ENCODE data around the gene INKA1.

INKA1 gene

DNA sequence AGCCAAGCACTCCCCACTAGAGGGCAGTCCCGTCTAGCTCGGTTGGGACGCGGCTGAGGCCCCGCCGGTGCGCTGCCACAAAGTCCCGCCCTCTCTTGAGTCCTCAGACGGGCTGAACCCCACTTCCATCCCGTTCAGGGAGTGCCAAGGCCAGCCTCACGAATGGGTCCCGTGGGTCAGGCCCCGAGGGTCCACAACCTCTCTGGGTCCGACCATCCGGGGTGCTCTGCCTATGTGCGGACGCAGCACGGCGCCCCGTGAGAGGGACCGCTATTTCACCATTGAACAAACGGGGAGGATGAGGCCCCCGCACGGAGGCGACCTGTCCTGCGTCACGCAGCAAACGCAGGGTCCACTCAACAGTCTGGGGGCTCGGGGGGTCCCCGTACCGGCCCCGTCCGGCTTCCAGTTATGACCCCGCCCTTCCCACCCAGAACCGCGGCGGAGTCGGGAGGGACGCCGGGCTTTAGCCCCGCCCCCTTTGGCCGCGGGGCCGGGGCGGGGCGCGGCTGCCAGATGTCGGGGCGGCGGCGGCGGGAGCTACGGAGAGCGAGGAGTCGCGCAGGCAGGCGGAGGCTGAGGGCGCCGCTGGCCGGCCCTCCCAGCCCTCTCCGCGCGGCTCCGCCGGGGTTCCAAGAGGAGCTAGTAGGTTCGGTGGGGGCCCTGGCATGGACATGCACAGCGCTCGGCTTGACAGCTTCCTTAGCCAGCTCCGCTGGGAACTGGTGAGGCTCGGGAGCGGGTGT lies at the start of gene INKA1:
Gene INKA1, plus strand, starts transcription at position 543 of the 746 bp plus-strand sequence. Its CDS starts 132 bp downstream, at position 675.
- H3K27me3 ChIP-seq (ENCODE audit: control insufficient read depth, insufficient read depth, low read length), result peaks cover 48% of the 10 kb centered on the region
- no peaks in the 10 kb centered on the region for H3K36me3 ChIP-seq (ENCODE audit: control insufficient read depth, insufficient read depth, low read length)
- peak within 1 kb of the TSS; percentile 54 for H3K9ac ChIP-seq (ENCODE audit: low read length)
- no peaks in the 10 kb centered on the region for H3K9me3 ChIP-seq (ENCODE audit: control insufficient read depth, insufficient read depth, low read depth, low read length)
- H3K27ac ChIP-seq (ENCODE audit: low read depth, low read length), result no peak within 1 kb of the TSS
- H3K4me3 ChIP-seq (ENCODE audit: low read depth, low read length), result peak within 1 kb of the TSS; percentile 95
- H3K4me1 ChIP-seq (ENCODE audit: control insufficient read depth, insufficient read depth, low read length), result peaks cover 29% of the 10 kb centered on the region

DNA sequence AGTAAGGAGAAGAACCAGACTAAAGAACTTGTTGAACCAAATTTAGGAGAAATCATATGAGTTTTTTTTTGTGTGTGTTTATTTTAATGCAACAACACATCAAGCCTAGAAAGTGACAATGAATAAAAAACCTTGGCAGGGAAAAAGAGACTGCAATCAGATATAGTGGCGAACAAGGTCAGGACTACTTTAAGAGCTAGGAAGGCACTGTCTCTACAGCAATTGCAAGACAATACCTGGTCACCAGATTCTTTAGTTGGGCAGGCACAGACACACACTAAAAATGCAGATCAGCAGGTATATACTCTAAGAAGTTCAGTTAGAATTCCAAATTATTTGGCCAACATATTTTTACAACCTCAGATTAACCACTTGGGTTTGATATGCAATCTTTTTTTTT lies 48.5 kb upstream of the INKA1 start:
- Histone ChIP-seq H3K4me1 (ENCODE audit: control insufficient read depth, insufficient read depth, low read length) (no peaks in the 10 kb centered on the region), H3K9me3 (ENCODE audit: control insufficient read depth, insufficient read depth, low read depth, low read length) (no peaks in the 10 kb centered on the region), H3K4me3 (ENCODE audit: low read depth, low read length) (no peak overlapping the region), H3K27ac (ENCODE audit: low read depth, low read length) (no peak overlapping the region), H3K27me3 (ENCODE audit: control insufficient read depth, insufficient read depth, low read length) (no peaks in the 10 kb centered on the region), H3K36me3 (ENCODE audit: control insufficient read depth, insufficient read depth, low read length) (no peaks in the 10 kb centered on the region; the same call in 1 of the 2 replicates), H3K9ac (ENCODE audit: low read length) (no peak overlapping the region)

DNA sequence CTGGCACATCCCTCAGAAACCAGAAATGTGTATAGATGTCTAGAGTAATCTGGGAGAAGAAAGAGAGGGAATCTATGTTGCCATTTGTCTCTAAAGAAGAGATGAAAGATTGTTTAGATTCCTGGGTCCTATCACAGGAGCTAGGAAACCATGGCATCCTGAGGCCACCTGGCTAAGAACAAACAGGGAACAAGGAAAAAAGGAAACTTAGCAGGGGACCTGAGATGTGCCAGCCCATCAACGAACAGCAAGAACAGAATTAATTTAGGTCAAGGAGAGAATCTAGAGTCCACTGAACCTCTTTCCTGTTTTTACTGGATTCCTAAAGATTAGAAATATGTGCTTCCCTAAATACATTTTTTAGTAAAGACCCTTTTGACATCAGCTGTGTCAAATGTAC lies 47.0 kb upstream of the INKA1 start:
- Histone ChIP-seq H3K9ac (ENCODE audit: low read length) (no peak overlapping the region), H3K27me3 (ENCODE audit: control insufficient read depth, insufficient read depth, low read length) (no peaks in the 10 kb centered on the region), H3K36me3 (ENCODE audit: control insufficient read depth, insufficient read depth, low read length) (no peaks in the 10 kb centered on the region), H3K27ac (ENCODE audit: low read depth, low read length) (no peak overlapping the region), H3K4me1 (ENCODE audit: control insufficient read depth, insufficient read depth, low read length) (no peaks in the 10 kb centered on the region), H3K9me3 (ENCODE audit: control insufficient read depth, insufficient read depth, low read depth, low read length) (no peaks in the 10 kb centered on the region), H3K4me3 (ENCODE audit: low read depth, low read length) (no peak overlapping the region)

DNA sequence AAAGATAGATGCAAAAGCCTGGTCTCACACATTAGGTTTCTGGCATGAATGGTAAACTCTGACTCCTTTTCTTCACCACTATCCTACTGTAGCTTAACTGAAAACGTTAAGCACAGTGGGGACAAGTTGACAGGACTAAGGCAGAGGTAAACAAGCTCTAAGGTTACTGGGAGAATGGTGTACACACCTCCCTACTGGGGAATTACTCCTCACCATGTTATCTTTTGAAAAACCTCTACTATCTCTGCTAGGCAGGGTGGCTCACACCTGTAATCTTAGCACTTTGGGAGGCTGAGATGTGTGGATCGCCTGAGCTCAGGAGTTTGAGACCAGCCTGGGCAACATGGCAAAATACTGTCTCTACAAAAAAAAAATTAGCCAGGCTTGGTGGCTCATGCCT lies 45.9 kb upstream of the INKA1 start:
- H3K9me3 ChIP-seq (ENCODE audit: control insufficient read depth, insufficient read depth, low read depth, low read length), result no peaks in the 10 kb centered on the region
- H3K27ac ChIP-seq (ENCODE audit: low read depth, low read length), result no peak overlapping the region
- H3K9ac ChIP-seq (ENCODE audit: low read length), result no peak overlapping the region
- no peaks in the 10 kb centered on the region for H3K36me3 ChIP-seq (ENCODE audit: control insufficient read depth, insufficient read depth, low read length)
- H3K27me3 ChIP-seq (ENCODE audit: control insufficient read depth, insufficient read depth, low read length), result no peaks in the 10 kb centered on the region
- H3K4me1 ChIP-seq (ENCODE audit: control insufficient read depth, insufficient read depth, low read length), result no peaks in the 10 kb centered on the region
- H3K4me3 ChIP-seq (ENCODE audit: low read depth, low read length), result no peak overlapping the region

DNA sequence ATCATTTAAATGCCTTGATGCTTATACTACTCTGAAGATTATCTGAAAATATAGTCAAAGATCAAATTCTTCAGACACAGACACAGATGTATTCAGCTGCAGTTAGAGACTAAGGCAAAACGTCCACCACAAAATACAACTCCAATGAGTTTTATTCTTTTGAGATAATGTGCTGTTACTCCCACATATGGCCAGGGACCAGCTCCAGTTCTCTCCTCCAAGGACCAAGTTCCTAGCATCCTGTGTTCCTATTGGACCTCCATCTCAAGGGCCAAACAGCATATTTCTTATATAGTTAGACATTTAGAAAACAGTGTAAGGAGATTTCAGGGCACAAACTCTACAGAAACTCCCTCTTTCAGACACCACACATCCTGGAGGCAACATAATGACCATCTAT lies 43.8 kb upstream of the INKA1 start:
- H3K9me3 ChIP-seq (ENCODE audit: control insufficient read depth, insufficient read depth, low read depth, low read length), result no peaks in the 10 kb centered on the region
- H3K4me1 ChIP-seq (ENCODE audit: control insufficient read depth, insufficient read depth, low read length), result no peaks in the 10 kb centered on the region
- no peak overlapping the region for H3K4me3 ChIP-seq (ENCODE audit: low read depth, low read length)
- H3K27ac ChIP-seq (ENCODE audit: low read depth, low read length), result no peak overlapping the region
- no peaks in the 10 kb centered on the region for H3K36me3 ChIP-seq (ENCODE audit: control insufficient read depth, insufficient read depth, low read length)
- no peak overlapping the region for H3K9ac ChIP-seq (ENCODE audit: low read length)
- no peaks in the 10 kb centered on the region for H3K27me3 ChIP-seq (ENCODE audit: control insufficient read depth, insufficient read depth, low read length)

DNA sequence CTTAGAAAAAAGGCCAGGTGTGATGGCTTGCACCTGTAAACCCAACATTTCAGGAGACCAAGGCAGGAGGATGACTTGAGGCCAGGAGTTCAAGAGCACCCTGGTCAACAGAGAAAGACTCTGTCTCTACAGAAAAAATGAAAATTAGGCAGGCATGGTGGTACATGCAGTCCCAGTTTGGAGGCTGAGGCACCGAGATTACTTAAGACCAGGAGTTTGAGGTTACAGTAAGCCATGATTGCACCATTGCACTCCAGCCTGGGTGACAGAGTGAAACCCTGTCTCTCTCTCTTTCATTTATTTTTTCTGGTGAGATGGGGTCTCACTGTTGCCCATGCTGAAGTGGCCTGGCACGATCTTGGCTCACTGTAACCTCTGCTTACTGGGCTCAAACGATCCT lies 41.4 kb upstream of the INKA1 start:
- Histone ChIP-seq H3K4me1 (ENCODE audit: control insufficient read depth, insufficient read depth, low read length) (no peaks in the 10 kb centered on the region), H3K9me3 (ENCODE audit: control insufficient read depth, insufficient read depth, low read depth, low read length) (no peaks in the 10 kb centered on the region), H3K27me3 (ENCODE audit: control insufficient read depth, insufficient read depth, low read length) (no peaks in the 10 kb centered on the region), H3K9ac (ENCODE audit: low read length) (no peak overlapping the region), H3K4me3 (ENCODE audit: low read depth, low read length) (no peak overlapping the region), H3K27ac (ENCODE audit: low read depth, low read length) (no peak overlapping the region), H3K36me3 (ENCODE audit: control insufficient read depth, insufficient read depth, low read length) (no peaks in the 10 kb centered on the region)

DNA sequence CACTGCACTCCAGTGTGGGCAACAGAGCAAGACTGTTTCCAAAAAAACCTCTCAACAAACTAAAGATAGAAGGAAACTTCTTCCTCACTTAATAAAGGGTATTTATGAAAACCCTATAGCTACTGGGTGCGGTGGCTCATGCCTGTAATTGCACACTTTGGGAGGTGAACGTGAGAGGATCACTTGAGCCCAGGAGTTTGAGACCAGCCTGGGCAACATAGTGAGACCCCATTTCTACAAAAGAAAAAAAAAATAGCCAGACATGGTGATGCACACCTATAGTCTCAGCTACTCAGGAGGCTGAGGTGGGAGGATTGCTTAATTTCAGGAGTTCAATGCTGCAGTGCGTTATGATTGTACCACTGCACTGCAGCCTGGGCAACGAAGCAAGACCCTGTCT lies 39.1 kb upstream of the INKA1 start:
- Histone ChIP-seq H3K27ac (ENCODE audit: low read depth, low read length) (no peak overlapping the region), H3K4me3 (ENCODE audit: low read depth, low read length) (no peak overlapping the region), H3K4me1 (ENCODE audit: control insufficient read depth, insufficient read depth, low read length) (no peaks in the 10 kb centered on the region), H3K9ac (ENCODE audit: low read length) (no peak overlapping the region), H3K36me3 (ENCODE audit: control insufficient read depth, insufficient read depth, low read length) (no peaks in the 10 kb centered on the region), H3K9me3 (ENCODE audit: control insufficient read depth, insufficient read depth, low read depth, low read length) (no peaks in the 10 kb centered on the region), H3K27me3 (ENCODE audit: control insufficient read depth, insufficient read depth, low read length) (no peaks in the 10 kb centered on the region)

DNA sequence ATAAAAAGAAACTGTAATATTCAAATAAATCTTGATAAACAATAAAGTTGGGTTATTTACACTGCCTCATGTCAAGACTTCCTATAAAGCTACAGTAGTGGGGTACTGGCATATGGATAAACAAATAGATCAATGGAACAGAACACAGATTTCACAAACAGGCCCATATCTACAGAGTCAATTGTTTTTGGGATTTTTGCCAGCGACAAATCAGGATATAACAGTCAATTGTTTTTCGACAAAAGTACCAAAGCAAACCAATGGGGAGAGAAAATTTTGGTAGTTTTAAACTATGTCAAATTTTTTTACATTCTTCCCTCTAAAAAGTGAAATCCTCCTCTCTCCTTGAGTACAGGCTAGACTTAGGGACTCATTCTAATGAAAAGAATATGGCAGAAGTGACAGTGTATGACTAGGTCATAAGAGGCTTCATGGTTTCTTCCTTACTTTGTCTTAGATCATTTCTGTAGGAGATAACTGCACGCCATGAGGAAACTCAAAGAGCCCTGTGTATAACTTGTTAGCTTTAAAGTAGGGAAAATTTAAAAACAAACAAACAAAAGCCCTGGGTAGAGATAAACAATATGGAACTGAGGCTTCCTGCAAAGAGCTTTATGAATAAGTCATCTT lies 33.7 kb upstream of the INKA1 start:
- H3K36me3 ChIP-seq (ENCODE audit: control insufficient read depth, insufficient read depth, low read length), result no peaks in the 10 kb centered on the region; the same call in 1 of the 2 replicates
- H3K27ac ChIP-seq (ENCODE audit: low read depth, low read length), result no peak overlapping the region
- no peaks in the 10 kb centered on the region for H3K27me3 ChIP-seq (ENCODE audit: control insufficient read depth, insufficient read depth, low read length)
- no peak overlapping the region for H3K4me3 ChIP-seq (ENCODE audit: low read depth, low read length)
- no peaks in the 10 kb centered on the region for H3K9me3 ChIP-seq (ENCODE audit: control insufficient read depth, insufficient read depth, low read depth, low read length)
- no peak overlapping the region for H3K9ac ChIP-seq (ENCODE audit: low read length)
- no peaks in the 10 kb centered on the region for H3K4me1 ChIP-seq (ENCODE audit: control insufficient read depth, insufficient read depth, low read length)

DNA sequence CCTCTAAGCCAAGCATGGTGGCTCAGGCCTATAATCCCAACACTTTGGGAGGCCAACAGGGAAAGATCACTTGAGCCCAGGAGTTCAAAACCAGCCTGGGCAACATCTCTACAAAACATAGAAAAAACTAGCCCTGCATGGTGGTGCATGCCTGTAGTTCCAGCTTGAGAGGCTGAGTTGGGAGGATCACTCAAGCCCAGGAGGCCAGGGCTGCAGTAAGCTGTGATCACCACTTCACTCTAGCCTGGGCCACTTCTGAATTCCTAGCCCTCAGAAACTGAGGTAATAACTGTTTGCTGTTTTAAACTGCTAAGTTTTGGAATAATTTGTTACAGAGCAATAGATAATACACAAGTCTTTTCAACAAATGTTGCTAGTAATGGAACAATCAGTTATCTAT lies 33.1 kb upstream of the INKA1 start:
- no peaks in the 10 kb centered on the region for H3K4me1 ChIP-seq (ENCODE audit: control insufficient read depth, insufficient read depth, low read length)
- no peak overlapping the region for H3K27ac ChIP-seq (ENCODE audit: low read depth, low read length)
- no peak overlapping the region for H3K4me3 ChIP-seq (ENCODE audit: low read depth, low read length)
- H3K9ac ChIP-seq (ENCODE audit: low read length), result no peak overlapping the region
- H3K9me3 ChIP-seq (ENCODE audit: control insufficient read depth, insufficient read depth, low read depth, low read length), result no peaks in the 10 kb centered on the region
- H3K27me3 ChIP-seq (ENCODE audit: control insufficient read depth, insufficient read depth, low read length), result no peaks in the 10 kb centered on the region
- H3K36me3 ChIP-seq (ENCODE audit: control insufficient read depth, insufficient read depth, low read length), result no peaks in the 10 kb centered on the region; the same call in none of the 2 replicates

DNA sequence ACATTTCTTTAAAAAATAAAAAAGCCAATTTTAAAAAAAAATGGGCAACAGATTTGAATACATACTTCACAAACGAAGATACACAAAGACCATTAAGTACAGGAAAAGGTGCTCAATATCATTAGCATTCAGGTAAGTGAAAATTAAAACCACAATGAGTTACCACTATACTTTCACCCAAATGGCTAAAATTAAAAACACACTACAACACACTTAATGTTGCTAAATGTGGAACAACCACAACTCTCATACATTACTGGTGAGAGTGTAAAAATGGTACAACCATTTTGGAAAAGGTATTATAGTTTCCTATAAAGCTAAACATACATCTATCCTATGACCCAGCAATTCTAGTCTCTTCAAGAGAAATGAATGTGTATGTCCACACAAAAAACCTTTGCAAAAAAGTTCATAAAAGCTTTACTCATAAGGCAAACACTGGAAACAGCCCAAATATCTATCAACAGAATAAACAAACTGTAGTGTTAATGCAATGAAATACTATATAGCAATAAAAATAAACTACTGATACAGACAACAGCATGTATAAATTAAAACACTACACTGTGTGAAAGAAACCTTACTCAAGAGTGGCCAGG lies 31.6 kb upstream of the INKA1 start:
- Histone ChIP-seq H3K4me3 (ENCODE audit: low read depth, low read length) (no peak overlapping the region), H3K9me3 (ENCODE audit: control insufficient read depth, insufficient read depth, low read depth, low read length) (no peaks in the 10 kb centered on the region), H3K36me3 (ENCODE audit: control insufficient read depth, insufficient read depth, low read length) (peaks cover 8% of the 10 kb centered on the region), H3K4me1 (ENCODE audit: control insufficient read depth, insufficient read depth, low read length) (no peaks in the 10 kb centered on the region), H3K9ac (ENCODE audit: low read length) (no peak overlapping the region), H3K27ac (ENCODE audit: low read depth, low read length) (no peak overlapping the region), H3K27me3 (ENCODE audit: control insufficient read depth, insufficient read depth, low read length) (no peaks in the 10 kb centered on the region)

DNA sequence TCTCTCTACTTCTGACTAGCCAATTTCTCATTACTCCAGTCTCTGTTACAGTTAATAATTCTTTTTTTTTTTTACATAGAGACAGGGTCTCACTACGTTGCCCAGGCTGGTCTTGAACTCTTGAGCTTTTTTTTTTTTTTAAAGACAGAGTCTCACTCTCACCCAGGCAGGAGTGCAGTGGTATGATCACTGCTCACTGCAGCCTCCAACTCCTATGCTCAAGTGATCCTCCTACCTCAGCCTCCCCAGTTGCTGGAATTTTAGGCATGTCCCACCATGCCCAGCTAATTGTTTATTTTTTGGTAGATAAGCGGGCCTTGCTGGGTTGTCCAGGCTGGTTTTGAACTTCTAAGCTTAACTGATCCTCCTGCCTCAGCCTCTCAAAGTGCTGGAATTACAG lies 30.4 kb upstream of the INKA1 start:
- Histone ChIP-seq H3K4me3 (ENCODE audit: low read depth, low read length) (no peak overlapping the region), H3K27ac (ENCODE audit: low read depth, low read length) (no peak overlapping the region), H3K9ac (ENCODE audit: low read length) (no peak overlapping the region), H3K4me1 (ENCODE audit: control insufficient read depth, insufficient read depth, low read length) (no peaks in the 10 kb centered on the region), H3K9me3 (ENCODE audit: control insufficient read depth, insufficient read depth, low read depth, low read length) (no peaks in the 10 kb centered on the region), H3K27me3 (ENCODE audit: control insufficient read depth, insufficient read depth, low read length) (no peaks in the 10 kb centered on the region), H3K36me3 (ENCODE audit: control insufficient read depth, insufficient read depth, low read length) (peaks cover 11% of the 10 kb centered on the region)
